ENCODE results near the gene CASR.

- TF ChIP-seq POLR2AphosphoS5 (IDR thresholded peaks at IDR 0.05; ENCODE audit: borderline replicate concordance, low read depth, low read length) (no peak), EZH2 (IDR thresholded peaks at IDR 0.05) (no peak), FOXP2 (optimal IDR thresholded peaks at IDR 0.05; ENCODE audit: control extremely low read depth, extremely low read length, insufficient read depth) (no peak)
Measured at GRCh38 chr3:122151480-122151879, 32.0 kb upstream of the CASR start.
